ENCODE data around the gene PAPPA2.

The PAPPA2 gene

DNA sequence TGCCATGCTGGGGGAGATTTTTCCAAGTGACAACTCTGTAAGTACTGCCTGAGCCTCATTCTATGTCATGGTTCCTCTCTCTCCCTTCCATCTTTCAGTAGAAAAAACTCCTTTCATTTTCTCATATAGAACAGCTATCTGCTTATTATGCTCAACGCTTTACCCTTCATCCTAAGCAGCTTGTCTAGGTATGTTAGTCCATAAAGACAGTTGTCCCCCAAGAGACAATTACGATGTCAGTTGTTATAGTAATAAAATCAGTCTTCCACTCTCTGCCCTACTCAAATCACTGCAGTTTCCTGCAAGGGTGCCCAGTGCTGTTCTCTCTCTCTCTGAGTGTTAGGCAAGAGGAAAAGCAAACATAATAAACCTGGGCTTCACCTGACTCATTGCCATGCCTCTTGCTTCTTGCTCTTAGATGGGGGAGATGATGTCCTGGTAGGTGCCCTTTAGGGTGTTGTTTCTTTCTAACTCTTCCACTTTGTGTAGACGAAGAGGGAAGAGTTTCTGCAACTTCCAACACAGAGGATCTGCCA, 59.4 kb downstream of the PAPPA2 start:
- TF ChIP-seq, protein P1, sequence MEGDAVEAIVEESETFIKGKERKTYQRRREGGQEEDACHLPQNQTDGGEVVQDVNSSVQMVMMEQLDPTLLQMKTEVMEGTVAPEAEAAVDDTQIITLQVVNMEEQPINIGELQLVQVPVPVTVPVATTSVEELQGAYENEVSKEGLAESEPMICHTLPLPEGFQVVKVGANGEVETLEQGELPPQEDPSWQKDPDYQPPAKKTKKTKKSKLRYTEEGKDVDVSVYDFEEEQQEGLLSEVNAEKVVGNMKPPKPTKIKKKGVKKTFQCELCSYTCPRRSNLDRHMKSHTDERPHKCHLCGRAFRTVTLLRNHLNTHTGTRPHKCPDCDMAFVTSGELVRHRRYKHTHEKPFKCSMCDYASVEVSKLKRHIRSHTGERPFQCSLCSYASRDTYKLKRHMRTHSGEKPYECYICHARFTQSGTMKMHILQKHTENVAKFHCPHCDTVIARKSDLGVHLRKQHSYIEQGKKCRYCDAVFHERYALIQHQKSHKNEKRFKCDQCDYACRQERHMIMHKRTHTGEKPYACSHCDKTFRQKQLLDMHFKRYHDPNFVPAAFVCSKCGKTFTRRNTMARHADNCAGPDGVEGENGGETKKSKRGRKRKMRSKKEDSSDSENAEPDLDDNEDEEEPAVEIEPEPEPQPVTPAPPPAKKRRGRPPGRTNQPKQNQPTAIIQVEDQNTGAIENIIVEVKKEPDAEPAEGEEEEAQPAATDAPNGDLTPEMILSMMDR (conservative IDR thresholded peaks at IDR 0.05; ENCODE audit: low read depth, low read length) = no peak
- DNase-seq (ENCODE audit: low read depth) = no peak
- H3K4me3 ChIP-seq (ENCODE audit: low read depth, low read length) = no peak overlapping the region

DNA sequence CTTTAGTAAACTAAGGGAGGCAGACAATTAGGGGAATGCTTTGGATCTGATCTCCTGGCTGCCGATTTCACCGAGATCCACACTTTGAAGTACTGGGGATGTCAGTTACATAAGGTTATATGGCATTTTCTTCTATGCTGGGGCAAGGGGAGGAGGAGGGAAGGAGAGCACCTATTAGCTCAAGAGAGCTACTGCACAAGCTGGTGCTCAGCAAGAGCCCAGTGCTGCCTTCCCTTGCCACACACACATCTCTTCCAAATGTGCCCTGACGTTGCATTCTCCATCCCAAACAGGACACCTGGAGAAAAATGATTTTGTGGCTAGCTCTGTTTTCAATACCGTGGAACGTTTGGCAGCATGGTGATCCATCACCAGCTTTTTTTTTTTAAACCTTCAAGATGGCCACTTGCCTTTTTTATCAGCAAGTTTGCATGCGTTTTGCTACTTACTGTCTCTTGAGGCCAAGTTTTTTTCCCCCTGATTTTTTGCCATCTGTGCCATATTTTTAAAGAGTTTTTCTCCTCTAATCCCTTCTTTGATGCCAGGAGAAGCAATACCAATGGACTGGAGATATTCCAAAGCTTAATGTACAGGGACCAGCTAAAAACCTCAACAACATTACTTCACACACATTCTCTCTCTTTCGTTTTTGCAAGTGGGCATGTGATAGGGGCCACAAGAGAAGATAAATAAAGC, 66.6 kb downstream of the PAPPA2 start:
- TF ChIP-seq, protein P1 (conservative IDR thresholded peaks at IDR 0.05; ENCODE audit: low read depth, low read length) = no peak
- DNase-seq (ENCODE audit: low read depth) = no peak
- no peak overlapping the region for H3K4me3 ChIP-seq (ENCODE audit: low read depth, low read length)

DNA sequence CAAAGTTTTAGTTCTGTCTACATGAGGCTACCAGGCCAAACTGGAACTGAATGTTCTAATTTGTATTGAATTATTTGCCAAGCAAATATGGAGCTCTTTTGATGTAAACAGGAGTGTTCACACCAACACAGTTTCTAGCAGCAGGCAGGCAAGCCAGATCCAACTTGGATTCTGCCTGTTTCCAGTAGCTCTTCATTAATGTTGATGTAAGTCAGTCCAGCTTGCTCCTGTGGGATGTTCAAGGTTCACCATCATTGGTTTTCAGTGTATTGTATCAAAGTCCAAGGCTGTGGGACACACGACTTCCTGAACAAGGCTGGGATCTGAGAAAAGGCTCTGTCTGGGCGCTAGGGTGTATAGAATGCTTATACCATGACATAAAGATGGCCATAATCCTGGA, 68.1 kb downstream of the PAPPA2 start:
- TF ChIP-seq, protein P1 (conservative IDR thresholded peaks at IDR 0.05; ENCODE audit: low read depth, low read length) = no peak
- DNase-seq (ENCODE audit: low read depth) = no peak

DNA sequence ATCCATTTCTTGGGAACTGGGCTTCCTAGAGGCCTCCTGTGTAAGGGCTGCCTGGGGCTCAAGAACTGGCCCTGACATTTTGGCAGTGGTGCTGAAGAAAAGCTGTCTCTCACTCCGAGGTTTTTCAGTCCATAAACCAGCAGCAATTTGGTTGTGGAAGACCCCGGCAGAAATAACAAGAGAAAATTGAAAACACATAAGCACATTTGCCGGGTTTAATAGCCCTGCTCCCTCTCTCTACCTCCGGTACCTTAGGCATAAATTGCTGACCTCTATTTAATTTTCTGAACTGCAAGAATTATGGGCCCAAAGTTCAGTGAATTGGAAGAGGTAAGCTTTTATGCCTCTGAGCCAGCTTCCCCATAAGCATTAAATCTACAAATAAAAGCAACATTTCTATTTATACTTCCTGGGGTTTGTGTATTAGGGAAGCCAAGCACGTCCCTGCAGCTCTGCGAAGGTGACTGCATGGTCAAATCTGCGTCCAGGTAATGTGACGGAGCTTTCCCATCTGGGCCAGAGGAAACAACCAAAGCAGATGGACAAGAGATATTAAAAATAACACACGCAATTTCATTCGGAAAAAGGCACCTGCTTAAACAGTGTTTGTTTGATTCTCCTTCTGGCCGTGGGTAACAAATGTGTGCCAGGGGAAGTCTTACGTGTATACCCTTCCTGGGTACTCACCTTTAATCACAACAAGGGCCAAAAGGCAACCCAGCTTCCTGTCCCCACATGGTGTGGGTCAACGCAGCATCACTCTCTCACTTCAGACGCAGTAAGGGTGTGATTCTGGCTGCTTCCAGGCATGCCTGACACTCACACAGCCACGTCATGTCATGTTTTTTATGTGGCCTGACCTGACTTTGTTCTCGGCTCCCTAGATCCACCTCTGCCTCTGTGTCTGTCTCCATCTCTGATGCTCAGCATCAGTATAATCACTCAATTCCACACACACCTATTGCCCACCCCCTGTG, 69.2 kb downstream of the PAPPA2 start:
- TF ChIP-seq, protein P1 (conservative IDR thresholded peaks at IDR 0.05; ENCODE audit: low read depth, low read length) = no peak
- no peak overlapping the region for H3K4me3 ChIP-seq (ENCODE audit: low read depth, low read length)
- no peak for DNase-seq (ENCODE audit: low read depth)

More for the DNA sequence above, 68.1 kb downstream of the PAPPA2 start:
- no peak overlapping the region for H3K4me3 ChIP-seq (ENCODE audit: low read depth, low read length)

DNA sequence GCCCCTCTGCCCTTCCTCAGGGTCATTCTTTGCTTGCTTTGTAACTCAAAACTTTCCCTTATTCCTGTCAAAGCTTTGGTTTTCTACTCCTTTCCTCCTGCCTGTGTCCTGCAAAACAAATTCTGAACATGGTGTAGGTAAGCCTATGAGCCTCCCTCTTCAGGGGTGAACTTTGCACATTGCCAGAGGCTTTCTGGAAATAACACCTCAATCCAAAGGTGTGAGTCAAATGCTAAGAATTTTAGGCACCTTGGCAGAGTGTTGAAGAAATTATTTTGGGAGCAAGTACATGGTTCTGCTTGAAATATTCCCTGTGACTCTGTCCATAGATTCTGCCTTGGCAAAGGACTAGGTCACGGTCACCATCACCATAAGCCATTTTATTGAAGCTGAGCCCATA, 70.0 kb downstream of the PAPPA2 start:
- no peak overlapping the region for H3K4me3 ChIP-seq (ENCODE audit: low read depth, low read length)
- DNase-seq (ENCODE audit: low read depth) = no peak
- TF ChIP-seq, protein P1 (conservative IDR thresholded peaks at IDR 0.05; ENCODE audit: low read depth, low read length) = no peak

DNA sequence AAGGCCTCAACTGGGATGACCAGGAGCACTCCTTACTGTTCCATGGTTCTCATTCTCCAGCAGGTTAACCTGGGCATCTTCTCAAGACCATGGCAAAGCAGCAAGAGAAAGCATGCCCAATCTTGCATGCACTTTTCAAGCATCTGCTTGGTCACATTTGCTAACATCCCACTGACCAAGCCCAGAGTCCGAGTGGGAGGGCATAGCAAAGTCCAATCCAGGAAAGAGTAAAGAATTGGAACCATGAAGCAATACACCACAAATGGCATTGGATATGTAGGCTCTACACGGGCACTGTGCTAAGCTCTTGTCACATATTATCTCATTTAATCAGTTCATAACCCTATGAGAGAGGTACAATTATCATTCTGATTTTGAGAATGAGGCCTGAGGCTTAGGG, 73.6 kb downstream of the PAPPA2 start:
- no peak for DNase-seq (ENCODE audit: low read depth)
- TF ChIP-seq, protein P1 (conservative IDR thresholded peaks at IDR 0.05; ENCODE audit: low read depth, low read length) = no peak
- no peak overlapping the region for H3K4me3 ChIP-seq (ENCODE audit: low read depth, low read length)
